Fibroblast of lung (primary cell): ENCODE results near the gene CASQ1. TPM values are rescaled to one million over a fixed set of nuclear protein-coding genes. Genes with fewer than 3 reads are reported as not detected.
A peak's percentile ranks its signal among the peaks of the same experiment; 100 is the strongest.

Source experiments
- DNase-seq, 2 donors: peaks; one replicate each; pipeline versions ENCODE4 v3.0.0 to v3.0.0-alpha.2; 2010; ENCODE audit warnings: low read depth in 2 of 2
- H2AFZ ChIP-seq: 2 replicates; pipeline ENCODE4 v1.5.1; 2012; ENCODE audit warnings: low read length, control low read depth, inconsistent platforms
- H3K27ac ChIP-seq: 2 replicates; pipeline ENCODE4 v1.5.1; 2011; ENCODE audit warnings: low read length, control low read depth; ENCODE audit not compliant: insufficient read depth
- H3K27me3 ChIP-seq: 2 replicates; pipeline ENCODE4 v1.5.1; 2011; ENCODE audit warnings: mild to moderate bottlenecking, low read length; ENCODE audit not compliant: control insufficient read depth, insufficient read depth
- H3K36me3 ChIP-seq: 2 replicates; pipeline ENCODE4 v1.5.1; 2011; ENCODE audit warnings: low read length; ENCODE audit not compliant: control insufficient read depth, insufficient read depth
- H3K4me1 ChIP-seq: 2 replicates; pipeline ENCODE4 v1.5.1; 2011; ENCODE audit warnings: low read length; ENCODE audit not compliant: control insufficient read depth, insufficient read depth; ENCODE audit errors: extremely low read depth
- H3K4me2 ChIP-seq: 2 replicates; pipeline ENCODE4 v1.5.1; 2011; ENCODE audit warnings: low read length, control low read depth; ENCODE audit not compliant: insufficient read depth; ENCODE audit errors: extremely low read depth
- H3K4me3 ChIP-seq, 4 experiments: fragments of 200-600 bp in 1 of 4; sonication (generic) in 1 of 4; replicated peaks in 1 of 4; 2 replicates each; pipeline ENCODE4 v1.5.1; 2011 to 2016; ENCODE audit warnings: low read length in 4 of 4, low read depth in 3 of 4, mild to moderate bottlenecking in 3 of 4, control low read depth in 2 of 4, inconsistent platforms in 1 of 4, mixed read lengths in 1 of 4; ENCODE audit not compliant: insufficient read depth in 1 of 4; ENCODE audit errors: control extremely low read depth in 1 of 4
- H3K79me2 ChIP-seq: 2 replicates; pipeline ENCODE4 v1.5.1; 2012; ENCODE audit warnings: mild to moderate bottlenecking, low read length, inconsistent platforms; ENCODE audit not compliant: control insufficient read depth, insufficient read depth
- H3K9ac ChIP-seq: 2 replicates; pipeline ENCODE4 v1.5.1; 2011; ENCODE audit warnings: mild to moderate bottlenecking, low read length, control low read depth; ENCODE audit not compliant: insufficient read depth
- H3K9me3 ChIP-seq: 2 replicates; pipeline ENCODE4 v1.5.1; 2012; ENCODE audit warnings: low read depth, low read length; ENCODE audit not compliant: control insufficient read depth, insufficient read depth
- H4K20me1 ChIP-seq: 2 replicates; pipeline ENCODE4 v1.5.1; 2011; ENCODE audit warnings: low read length; ENCODE audit not compliant: control insufficient read depth, insufficient read depth; ENCODE audit errors: extremely low read depth
- EZH2 ChIP-seq: IDR thresholded peaks from 2 replicates; pipeline ENCODE4 v1.5.1; 2012; ENCODE audit warnings: low read length, control low read depth, mild to moderate bottlenecking; ENCODE audit errors: missing control alignments
- polyA plus RNA-seq, 2 donors: library from polyadenylated mRNA; depleted of rRNA in 1 of 2; stranded (reverse) in 1 of 2; unstranded in 1 of 2; fragments of >200 nt; gene quantifications; 2 replicates each; pipeline ENCODE4 v1.2.1, GENCODE V29; 2011 to 2012; ENCODE audit warnings: missing spikeins in 1 of 2
- total RNA-seq: library from RNA; depleted of rRNA; stranded (reverse); fragments of >200 nt; gene quantifications from 2 replicates; pipeline ENCODE4 v1.2.1, GENCODE V29; 2014
- TF ChIP-seq, protein P1 (sequence below), 2 donors: IDR thresholded peaks in 1 of 2; conservative IDR thresholded peaks in 1 of 2; 1 replicate in 1 of 2; 2 replicates in 1 of 2; pipeline ENCODE4 v1.5.1; 2011 to 2012; ENCODE audit warnings: low read length in 2 of 2, control low read depth in 1 of 2, inconsistent platforms in 1 of 2, low read depth in 1 of 2, mild to moderate bottlenecking in 1 of 2

The CASQ1 gene
- total and polyA plus RNA-seq, 2 donors (not counting 1 experiment from before 2014, with no cell fraction given): 0.15 to 0.17 TPM

DNA sequence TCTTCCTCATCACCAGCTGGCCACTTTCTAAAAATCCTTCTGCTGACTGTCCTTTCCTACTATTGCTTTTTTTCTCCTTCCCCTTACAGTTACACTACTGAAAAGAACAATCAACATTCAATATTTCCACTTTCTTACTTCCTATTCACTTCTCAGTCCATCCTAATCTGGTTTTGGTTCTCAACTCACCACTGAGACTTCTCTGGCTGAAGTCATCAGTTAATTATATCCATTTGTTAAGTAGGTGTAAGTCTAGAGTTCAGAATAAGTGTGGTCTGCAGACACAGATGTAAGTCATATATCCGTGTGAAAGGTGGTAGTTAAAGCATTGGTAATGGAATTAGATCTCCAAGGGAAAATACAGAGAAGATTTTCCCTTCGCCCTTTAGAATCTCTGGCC lies 36.2 kb downstream of the CASQ1 start:
- no peak overlapping the region for H3K9ac ChIP-seq
- H3K4me3 ChIP-seq: no peak overlapping the region
- no peak for DNase-seq
- no peak overlapping the region for H3K27ac ChIP-seq
- TF ChIP-seq, protein P1, sequence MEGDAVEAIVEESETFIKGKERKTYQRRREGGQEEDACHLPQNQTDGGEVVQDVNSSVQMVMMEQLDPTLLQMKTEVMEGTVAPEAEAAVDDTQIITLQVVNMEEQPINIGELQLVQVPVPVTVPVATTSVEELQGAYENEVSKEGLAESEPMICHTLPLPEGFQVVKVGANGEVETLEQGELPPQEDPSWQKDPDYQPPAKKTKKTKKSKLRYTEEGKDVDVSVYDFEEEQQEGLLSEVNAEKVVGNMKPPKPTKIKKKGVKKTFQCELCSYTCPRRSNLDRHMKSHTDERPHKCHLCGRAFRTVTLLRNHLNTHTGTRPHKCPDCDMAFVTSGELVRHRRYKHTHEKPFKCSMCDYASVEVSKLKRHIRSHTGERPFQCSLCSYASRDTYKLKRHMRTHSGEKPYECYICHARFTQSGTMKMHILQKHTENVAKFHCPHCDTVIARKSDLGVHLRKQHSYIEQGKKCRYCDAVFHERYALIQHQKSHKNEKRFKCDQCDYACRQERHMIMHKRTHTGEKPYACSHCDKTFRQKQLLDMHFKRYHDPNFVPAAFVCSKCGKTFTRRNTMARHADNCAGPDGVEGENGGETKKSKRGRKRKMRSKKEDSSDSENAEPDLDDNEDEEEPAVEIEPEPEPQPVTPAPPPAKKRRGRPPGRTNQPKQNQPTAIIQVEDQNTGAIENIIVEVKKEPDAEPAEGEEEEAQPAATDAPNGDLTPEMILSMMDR (conservative IDR thresholded peaks at IDR 0.05 in 1 of 2, IDR thresholded peaks at IDR 0.05 in 1 of 2; ENCODE audit: low read depth in 1 of 2, low read length in 2 of 2): no peak
- no peak for TF ChIP-seq EZH2
- H3K79me2 ChIP-seq: no peaks in the 10 kb centered on the region
- H3K36me3 ChIP-seq: peaks cover 18% of the 10 kb centered on the region
- H3K27me3 ChIP-seq: no peaks in the 10 kb centered on the region
- H4K20me1 ChIP-seq: no peaks in the 10 kb centered on the region
- H3K4me1 ChIP-seq: no peaks in the 10 kb centered on the region
- no peaks in the 10 kb centered on the region for H3K9me3 ChIP-seq
- no peak overlapping the region for H3K4me2 ChIP-seq
- H2AFZ ChIP-seq: no peak overlapping the region

DNA sequence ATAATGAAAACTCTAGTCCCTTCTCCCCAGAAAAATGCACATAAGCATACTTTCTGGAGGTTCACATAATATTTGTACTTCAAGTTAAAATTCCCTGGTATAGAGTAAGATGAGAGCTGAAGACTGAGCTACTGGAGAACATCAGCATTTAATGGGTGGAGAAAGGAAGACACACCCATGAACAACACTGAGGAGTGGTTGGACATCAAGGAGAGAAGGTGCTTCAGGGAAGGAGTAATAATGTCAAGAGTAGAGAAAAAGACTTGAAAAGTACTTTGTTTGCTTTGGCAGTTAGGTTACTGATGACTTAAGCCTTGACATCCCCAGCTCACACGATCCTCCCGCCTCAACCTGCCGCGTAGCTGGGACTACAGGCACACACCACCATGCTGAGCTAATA lies 36.7 kb downstream of the CASQ1 start:
- H2AFZ ChIP-seq: no peak overlapping the region
- no peaks in the 10 kb centered on the region for H4K20me1 ChIP-seq
- H3K27me3 ChIP-seq: no peaks in the 10 kb centered on the region
- H3K27ac ChIP-seq: no peak overlapping the region
- H3K9me3 ChIP-seq: no peaks in the 10 kb centered on the region
- peaks cover 18% of the 10 kb centered on the region for H3K36me3 ChIP-seq
- no peak overlapping the region for H3K4me2 ChIP-seq
- H3K4me3 ChIP-seq: no peak overlapping the region
- no peaks in the 10 kb centered on the region for H3K4me1 ChIP-seq
- no peak overlapping the region for H3K9ac ChIP-seq
- TF ChIP-seq, protein P1 (conservative IDR thresholded peaks at IDR 0.05 in 1 of 2, IDR thresholded peaks at IDR 0.05 in 1 of 2; ENCODE audit: low read depth in 1 of 2, low read length in 2 of 2): no peak
- TF ChIP-seq EZH2: no peak
- no peaks in the 10 kb centered on the region for H3K79me2 ChIP-seq
- DNase-seq: peak in 1 of 2 donors; percentile 6

DNA sequence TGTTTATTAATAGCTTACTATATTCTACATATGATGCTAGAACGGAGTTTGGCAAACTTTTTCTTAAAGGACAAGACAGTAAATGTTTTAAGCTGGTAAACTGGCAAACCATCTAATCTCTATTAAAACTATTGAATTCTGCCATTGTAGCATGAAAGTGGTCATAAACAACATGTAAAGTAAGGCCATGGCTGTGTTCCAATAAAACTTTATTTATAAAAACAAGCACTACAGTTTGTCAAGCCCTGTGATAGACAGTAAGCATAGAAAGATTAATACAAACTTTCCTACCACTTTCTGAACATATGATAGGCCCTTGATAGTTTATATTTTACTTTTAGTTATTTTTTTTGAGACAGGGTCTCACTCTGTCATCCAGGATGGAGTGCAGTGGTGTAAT lies 37.2 kb downstream of the CASQ1 start:
- Histone ChIP-seq H2AFZ (no peak overlapping the region), H3K4me2 (no peak overlapping the region), H3K79me2 (no peaks in the 10 kb centered on the region), H3K9me3 (no peaks in the 10 kb centered on the region), H3K36me3 (peaks cover 18% of the 10 kb centered on the region), H3K27ac (no peak overlapping the region), H3K4me3 (no peak overlapping the region), H3K9ac (no peak overlapping the region), H3K4me1 (no peaks in the 10 kb centered on the region), H4K20me1 (no peaks in the 10 kb centered on the region), H3K27me3 (no peaks in the 10 kb centered on the region)
- DNase-seq: no peak
- TF ChIP-seq, protein P1 (conservative IDR thresholded peaks at IDR 0.05 in 1 of 2, IDR thresholded peaks at IDR 0.05 in 1 of 2; ENCODE audit: low read depth in 1 of 2, low read length in 2 of 2): no peak
- TF ChIP-seq EZH2: no peak
